DMS 273 (cell line): ENCODE data around the gene MAPK11.

ENCODE experiments used
- DNase-seq: peaks from one replicate; lab custom pipeline; 2025; ENCODE audit not compliant: unreplicated experiment; lab: John Stamatoyannopoulos, UW

Gene MAPK11

DNA sequence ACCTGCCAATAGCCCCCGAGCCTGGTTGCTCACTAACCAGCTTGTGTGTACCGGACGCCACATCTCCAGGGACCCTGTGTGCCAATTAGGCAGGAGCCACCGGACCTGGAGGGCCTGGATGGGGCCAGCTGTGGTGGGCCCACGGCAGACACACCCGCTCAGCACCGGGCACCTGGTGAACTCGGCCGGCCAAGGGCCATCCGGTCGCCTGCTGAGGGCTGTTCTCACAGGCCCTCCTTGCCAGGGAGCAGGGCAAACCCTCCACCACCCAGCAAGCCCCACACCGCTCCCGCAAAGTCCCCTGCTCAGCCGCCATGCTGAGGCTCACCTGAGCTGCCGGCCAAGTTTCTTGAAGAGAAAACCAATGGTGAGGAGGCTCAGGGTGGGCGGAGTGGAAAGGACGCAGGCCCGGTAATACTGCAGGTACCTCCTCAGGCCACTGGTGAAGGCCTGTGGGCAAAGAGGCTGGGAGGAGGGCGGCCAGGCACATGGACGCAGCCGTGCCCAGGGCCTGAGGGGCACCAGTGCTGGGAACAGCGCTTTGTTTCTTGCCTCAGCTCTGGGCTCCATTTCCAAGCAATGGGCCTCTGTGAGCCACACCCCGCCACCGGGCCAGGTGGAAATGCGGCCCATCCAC, 42.5 kb downstream of the MAPK11 start:
- no peak for DNase-seq

DNA sequence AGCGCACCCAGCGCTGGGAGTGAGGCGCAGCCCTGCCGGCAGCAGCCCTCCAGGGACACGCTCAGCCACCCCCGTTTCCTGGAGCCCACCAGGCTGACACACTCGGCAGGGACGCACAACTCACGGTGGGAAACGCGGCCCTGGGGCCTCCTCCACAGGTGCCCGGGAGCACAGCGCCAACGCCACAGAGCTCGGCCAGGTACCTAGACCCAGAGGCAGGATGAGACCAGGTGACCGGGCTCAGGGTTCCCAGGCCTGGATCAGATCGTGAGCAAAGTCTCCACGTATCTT, 43.4 kb downstream of the MAPK11 start:
- DNase-seq: no peak

DNA sequence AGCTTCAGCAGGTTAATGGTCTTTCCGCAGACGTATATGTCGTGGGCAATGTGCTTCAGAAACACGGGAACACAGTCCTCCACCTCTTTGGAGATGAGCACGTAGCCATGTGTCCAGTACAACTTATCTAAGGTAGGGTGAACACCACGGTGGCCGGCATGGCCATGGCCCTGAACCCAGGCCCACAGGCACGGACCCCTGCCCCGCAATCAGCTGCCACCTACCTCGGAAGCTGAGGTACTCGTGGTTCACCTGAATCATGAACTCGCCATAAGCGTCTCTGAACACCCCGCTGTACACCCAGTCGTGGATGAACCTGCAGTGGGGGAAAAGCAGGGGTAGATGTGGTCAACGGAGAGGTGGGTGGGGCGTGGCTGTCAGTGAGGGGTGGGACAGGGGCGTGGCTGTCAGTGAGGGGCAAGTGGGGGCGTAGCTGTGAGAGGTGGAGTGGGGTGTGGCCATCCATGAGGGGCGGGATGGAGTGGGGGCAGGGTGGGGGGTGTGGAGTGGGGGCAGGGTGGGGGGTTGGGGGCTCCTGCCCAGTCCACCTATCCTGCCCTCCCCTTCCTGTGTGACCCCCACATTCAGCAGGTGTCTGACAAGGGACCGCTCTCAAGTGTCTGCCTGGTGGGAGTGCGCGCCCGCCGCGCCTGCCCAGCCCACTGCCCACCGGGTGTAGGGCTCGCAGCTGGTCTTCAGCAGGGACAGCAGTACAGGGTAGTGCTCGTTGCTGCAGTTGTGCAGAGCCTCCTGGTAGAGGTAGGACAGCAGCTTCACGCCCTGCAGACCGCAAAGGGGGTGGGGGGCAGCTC, 43.9 kb downstream of the MAPK11 start:
- no peak for DNase-seq

DNA sequence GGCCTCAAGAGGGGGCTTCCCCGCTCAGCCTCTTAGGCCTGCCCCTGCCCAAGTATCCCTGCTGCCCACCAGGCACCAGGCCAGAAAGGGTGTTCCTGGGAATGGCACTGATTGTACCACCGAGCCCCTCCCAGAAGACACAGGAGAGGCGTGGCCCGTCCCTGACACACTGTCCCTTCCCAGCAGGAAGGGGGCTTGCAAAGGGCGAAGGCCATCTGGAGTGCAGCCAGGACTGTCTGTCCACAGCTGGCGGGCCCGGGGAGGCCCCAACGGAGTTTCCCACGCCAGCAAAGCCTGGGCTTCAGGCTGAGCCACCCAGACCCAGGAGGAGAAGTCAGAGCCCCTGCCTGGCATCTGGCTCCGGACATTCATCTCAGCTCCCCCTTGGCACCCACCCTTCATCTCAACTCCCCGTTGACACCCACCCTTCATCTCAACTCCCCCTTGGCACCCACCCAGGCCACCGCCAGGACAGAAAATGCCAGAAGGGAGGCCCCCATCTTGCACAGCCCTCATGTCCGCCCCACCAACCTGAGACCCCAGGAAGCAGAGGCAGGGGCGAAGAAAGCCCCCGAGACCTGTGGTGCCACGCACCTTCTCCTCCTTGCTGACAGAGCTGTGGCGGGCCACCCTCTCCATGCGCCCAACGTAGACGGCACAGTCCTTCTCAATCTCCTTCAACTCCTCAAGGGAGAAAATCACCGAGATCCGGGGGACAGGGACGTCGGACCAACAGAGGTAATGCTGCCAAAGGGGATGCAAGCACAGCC, 44.8 kb downstream of the MAPK11 start:
- DNase-seq: no peak

DNA sequence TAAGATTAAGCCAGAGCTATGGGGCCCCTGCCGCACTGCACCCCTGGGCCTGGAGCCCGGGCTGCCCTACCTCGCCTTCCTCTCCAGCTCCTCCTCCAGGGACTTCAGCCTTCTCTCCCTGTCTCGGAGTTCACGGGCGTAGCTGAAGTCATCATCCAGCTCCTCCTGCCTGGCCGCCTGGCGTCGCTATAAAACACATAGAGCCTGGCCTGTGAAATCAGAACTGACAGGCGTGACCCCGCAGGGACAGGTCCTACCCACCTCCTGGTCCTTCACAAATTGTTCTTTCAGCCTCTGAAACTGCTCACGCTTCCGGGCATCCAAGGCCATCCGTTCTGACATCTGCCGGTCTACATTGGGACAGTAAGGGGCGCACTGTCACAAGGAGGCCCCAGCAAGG, 46.1 kb downstream of the MAPK11 start:
- DNase-seq: no peak

DNA sequence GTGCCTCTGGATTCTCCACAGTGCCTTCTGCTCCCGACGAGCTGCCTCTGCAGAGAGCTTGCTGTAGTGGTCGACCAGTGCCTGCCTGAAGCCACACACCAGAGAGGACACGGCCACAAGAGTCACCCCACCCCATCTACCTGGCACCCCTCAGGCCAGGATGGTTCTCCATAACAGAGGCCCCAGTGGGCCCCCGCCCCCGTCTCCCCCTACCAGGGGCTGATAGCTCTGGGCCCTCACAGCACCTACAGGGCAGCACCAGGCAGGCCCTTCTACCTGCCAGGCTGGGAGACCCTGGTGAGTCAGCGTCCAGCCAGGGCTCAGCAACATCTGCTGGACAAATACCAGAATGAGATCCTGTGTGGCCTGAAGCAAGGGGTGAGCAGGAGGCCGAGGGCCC, 47.7 kb downstream of the MAPK11 start:
- no peak for DNase-seq

DNA sequence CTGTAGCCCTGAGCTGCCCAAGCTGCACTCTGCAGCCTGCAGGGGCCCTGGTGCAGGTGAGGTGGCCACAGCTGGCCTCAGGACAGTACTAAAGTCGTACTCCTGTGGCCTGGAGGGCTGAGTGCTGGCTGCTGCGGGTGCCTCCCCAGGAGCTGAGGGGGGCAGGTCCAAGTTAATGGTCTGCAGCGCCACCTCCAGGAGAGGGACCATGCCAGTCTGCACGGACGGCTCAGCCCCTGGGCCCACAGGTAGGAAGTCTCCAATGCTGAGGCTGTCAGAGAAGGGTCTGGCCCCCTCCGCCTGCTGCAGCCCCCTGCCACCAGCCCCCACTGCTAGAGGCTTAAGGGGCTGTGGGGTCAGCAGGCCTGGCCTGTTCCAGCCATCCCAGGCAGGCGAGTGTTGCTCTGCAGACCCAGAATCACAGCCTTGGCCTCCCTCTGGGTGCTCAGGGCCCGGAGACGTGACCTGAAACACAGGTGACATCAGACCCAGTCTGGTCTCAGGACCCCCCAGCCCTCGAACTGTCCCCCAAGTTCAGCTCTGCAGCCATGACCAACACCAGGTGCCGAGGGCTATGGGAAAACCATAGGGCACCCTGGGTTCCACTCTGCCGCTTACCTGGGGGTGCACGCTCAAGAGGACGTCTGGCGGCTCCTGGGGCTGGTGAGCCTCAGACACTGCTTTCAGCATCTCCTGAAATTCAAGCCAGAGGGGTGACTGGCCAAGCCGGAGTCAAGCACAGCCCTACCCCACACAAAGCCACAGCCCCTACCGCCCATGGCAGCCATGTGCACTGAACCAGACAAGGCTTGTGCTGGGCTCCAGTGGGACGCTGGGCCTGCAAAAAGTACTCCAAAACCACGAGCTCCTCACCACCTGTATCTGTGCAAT, 48.5 kb downstream of the MAPK11 start:
- no peak for DNase-seq

DNA sequence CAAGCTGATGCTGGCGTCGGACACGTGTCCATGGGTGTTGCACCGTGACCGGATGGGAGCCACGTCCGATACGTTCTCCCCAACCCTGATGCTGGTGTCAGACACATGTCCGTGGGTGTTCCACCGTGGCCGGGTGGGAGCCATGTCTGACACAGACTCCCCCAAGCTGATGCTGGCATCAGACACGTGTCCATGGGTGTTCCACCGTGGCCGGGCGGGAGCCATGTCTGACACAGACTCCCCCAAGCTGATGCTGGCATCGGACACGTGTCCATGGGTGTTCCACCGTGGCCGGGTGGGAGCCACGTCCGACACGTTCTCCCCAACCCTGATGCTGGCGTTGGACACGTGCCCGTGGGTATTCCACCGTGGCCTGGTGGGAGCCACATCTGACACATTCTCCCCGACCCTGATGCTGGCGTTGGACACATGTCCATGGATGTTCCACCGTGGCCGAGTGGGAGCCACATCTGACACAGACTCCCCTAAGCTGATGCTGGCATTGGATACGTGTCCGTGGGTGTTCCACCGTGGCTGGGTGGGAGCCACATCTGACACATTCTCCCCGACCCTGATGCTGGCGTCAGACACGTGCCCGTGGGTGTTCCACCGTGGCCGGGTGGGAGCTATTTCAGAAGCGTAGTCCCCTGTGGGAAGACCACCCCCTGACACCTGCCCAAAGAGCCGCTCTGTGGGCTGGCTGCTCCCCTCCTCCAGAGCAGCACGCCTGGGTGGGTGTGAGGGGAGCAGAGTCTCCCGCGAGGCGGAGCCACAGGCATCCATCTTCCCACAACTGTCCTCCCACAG, 49.4 kb downstream of the MAPK11 start:
- no peak for DNase-seq

DNA sequence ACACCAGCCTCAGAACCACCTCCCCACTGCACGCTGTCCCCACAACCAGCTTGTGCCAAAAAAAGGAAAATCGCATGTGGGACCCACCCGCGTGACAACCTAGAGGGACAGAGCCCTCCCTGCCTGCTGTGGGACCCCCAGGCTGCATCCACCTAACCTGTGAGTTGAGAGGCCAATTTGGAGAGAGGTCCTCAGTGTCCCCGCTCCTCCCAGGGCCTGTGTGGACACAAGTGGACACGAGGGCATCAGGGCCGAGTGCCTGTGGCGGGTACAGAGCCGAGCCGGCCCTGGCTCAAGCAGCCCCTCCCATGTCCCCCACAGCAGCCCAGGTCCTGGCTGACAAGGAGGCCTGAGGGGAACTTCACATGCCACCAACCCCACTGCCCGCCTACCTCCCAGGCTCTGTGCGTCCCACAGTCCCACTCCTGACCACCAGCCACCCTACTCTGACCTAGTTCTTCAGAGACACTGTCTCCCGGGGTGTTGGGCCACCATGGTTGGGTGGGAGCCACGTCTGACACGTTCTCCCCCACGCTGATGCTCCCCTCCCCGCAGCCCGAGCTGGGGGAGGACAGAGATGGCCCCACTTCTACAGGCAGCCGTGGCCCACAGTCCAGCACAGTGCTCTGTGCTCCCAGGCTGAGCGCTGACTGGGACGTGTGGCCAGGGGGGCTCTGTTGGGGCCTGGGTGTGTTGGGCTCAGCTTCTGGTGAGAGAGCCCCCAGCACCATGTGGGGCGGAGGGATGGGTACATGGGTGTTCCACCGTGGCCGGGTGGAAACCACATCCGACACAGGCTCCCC, 50.2 kb downstream of the MAPK11 start:
- no peak for DNase-seq

DNA sequence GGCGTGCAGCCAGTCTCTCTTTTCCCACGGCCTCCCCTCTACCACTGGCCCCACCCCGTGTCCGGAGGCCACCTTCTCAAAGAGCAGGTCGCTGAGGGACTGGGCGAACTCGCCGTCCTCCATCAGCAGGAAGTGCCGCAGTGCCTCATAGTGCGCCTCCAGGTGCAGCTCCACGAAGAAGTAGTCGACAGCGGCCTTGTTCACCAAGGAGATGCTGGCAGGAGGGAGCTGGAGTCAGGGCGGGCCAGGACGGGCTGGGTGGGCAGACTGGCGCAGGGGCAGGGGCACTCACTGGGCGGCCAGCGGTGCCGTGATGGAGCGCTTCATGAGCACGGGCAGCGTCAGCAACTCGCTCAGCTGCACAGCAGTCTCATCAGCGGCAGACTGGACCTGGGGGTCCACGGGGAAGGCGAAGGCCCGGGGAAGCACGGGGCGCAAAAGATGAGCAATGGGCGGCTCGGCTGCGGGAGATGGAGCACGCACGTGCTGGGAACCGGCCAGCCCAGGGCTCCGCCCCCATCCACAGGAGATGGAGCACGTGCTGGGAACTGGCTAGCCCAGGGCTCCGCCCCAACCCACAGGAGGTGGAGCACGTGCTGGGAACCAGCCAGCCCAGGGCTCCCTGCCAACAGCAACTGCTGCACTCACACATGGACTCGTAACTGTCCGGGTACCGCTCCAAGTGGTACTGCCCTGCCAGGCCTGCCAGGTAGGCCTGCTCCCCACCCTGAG, 51.0 kb downstream of the MAPK11 start:
- peak; percentile 83 for DNase-seq

DNA sequence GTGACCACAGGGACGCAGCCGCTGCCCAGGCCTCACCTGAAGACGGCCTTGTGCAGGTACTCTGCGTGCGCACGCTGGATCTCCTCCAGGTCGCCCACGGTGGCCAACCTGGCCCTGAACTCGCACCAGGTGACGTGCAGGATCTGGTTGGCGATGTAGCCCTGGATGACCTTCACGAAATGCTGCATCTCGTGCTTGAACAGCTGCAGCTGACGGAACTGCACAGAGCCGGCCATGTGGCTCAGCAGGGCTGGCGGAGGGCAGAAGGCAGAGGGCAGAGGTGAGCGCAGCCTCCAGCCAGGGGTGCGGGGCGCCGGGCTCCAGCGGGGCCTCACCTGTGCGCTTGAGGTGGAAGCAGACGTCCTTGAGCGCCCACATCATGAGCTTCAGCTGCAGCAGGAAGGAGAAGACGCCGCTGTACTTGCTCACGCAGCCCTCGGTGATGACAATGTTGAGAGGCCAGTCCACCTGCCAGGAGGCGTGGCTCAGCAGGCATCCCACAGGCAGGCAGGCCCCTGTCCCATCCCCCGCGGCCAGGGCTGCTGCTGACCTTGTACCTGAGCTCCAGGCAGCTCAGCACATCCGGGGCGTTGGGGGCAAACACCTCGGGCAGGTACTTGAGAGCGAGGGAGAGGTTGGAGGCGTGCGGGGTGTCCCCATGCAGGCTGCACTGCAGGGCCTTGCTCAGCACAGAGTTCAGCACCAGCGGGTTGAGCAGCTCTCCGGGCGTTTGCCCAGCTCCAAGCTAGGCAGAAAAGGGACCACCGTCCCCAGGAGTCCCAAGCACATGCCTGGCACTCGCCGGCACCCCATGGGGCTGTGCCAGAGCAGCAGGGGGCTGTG, 51.8 kb downstream of the MAPK11 start:
- DNase-seq: no peak

DNA sequence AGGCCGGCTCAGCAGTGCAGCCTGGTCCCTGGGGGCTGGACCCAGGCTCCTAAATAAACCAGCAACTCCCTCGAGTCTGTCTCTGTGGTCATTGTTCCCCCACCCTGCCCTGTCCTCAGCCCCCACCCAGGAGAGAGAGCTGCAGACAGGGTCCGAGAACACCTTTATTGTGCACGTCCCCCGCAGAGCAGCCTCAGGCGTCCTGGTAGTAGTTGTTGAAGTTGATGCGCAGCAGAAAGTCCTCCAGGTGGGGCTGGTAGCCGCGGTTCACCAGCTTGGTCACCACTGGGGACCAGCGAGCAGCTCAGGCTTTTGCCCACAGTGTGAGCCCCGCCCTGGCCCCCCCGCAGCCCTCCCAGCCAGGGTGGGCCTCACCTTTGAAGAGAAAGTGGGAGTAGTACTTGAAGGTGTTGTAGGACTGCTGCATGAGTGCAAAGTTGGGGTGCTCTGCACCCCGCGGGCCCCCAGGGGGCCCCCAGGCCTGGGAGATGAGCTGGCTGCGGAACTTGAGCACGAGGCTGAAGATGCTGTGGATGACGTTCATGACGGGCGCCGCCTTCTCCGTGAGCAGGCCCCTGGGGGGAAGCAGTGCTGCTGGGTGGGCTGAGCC, 52.5 kb downstream of the MAPK11 start:
- DNase-seq: no peak

DNA sequence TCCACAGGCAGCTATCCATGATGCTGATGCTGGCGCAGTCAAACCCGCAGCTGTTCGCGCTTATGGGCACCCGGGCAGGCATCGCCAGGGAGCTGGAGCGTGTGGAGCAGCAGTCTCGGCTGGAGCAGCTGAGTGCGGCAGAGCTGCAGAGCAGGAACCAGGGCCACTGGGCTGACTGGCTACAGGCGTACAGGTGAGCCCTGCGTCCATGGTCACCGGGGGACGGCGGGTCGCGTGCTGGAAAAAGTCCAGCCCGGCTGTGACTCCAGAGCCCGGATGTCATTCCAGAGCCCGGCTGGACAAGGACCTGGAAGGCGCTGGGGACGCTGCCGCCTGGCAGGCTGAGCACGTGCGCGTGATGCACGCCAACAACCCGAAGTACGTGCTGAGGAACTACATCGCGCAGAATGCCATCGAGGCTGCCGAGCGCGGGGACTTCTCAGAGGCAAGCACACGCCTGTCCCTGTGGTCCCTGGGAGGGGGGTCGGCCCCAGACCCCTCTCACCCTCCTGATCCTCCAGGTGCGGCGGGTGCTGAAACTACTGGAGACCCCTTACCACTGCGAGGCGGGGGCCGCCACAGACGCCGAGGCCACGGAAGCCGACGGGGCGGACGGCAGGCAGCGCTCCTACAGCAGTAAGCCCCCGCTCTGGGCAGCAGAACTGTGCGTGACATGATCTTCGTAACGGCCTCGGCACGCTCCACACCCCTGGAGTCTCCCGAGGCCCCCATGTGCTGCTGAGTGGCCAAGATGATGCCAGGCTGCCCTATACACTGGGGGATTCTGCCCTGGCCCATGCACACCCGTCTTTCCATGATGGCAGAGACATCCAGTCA, 53.3 kb downstream of the MAPK11 start:
- no peak for DNase-seq

DNA sequence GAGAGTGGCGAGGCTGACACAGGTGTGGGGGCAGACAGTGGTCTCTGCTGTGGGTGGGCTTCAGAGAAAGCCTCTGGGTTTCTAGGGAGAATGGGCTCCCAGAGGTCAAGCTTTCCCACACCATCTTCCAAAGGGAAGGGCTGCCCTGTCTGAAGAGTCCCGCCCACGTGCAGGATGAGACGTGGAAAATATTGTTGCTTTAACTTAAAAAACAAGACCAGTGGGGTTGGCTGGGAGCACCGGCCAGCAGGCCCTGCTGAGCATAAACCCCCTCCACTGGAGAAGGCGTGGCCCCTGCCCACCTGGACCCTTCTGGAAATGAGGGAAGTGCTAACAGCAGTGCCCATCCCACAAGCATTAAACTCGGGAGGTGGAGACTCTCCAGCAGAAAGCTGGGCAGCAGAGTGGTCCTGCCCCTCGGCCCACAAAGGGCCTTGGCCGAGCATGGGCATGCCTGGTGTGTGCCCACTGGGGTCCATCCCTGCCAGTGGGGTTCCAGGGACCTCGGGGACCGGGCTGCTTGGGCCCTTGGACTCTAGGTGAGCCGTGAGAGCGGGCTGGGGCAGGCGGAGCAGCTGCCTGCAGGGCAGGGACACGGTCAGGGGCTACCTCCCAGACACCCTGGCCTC, 54.0 kb downstream of the MAPK11 start:
- DNase-seq: no peak

DNA sequence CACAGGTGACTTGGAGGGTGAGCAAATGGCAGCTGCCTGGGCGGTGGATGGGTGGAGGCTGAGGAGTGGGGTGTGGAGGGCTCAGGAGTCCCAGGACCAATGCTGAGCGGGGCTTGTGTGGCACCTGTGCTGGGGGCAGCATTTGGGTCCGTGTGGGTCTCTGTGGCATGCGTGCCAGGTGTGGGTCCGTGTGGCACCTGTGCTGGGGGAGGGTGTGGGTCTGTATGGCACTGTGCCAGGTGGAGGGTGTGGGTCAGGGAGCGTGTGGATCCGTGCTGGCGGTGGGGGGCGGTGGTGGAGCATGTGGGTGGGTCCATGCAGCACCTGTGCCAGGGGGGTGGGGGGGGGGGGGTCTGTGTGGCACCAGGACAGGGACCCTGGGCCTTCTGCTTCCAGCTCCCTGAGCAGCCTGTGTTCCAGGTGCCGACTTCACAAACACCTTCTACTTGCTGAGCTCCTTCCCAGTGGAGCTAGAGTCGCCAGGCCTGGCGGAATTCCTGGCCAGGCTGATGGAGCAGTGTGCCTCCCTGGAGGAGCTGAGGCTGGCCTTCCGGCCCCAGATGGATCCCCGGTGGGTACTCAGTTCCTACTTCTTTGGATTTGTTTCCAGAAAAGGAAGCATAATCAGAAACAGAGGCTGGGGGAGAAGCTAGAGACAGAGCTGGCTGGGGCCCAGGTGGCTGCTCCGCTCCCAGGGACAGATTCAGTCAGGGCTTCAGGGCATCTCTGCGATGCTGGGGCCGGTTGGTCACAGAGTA, 54.7 kb downstream of the MAPK11 start:
- DNase-seq: no peak
